SJSA1 (cell line): ENCODE data around the gene LIN37. TPM values are rescaled to one million over a fixed set of nuclear protein-coding genes. Genes with fewer than 3 reads are reported as not detected.
A peak's percentile ranks its signal among the peaks of the same experiment; 100 is the strongest.

Experiments
- DNase-seq, 2 experiments: peaks; one replicate each; pipeline ENCODE4 v3.0.0-alpha.2; 2015 to 2020; ENCODE audit warnings: low spot score in 2 of 2, low read depth in 1 of 2
- H3K27ac ChIP-seq: fragments of 250-450 bp; sonication (Bioruptor Pico); 2 replicates; pipeline ENCODE4 v1.5.1; 2020; ENCODE audit warnings: mild to moderate bottlenecking, moderate library complexity
- H3K27me3 ChIP-seq: fragments of 250-450 bp; sonication (Bioruptor Pico); replicated peaks from 2 replicates; pipeline ENCODE4 v1.5.1; 2020; ENCODE audit warnings: mild to moderate bottlenecking, moderate library complexity
- H3K36me3 ChIP-seq: fragments of 250-450 bp; sonication (Bioruptor Pico); 2 replicates; pipeline ENCODE4 v1.5.1; 2020; ENCODE audit warnings: mild to moderate bottlenecking
- H3K4me1 ChIP-seq: fragments of 250-450 bp; sonication (Bioruptor Pico); replicated peaks from 2 replicates; pipeline ENCODE4 v1.6.1; 2021; ENCODE audit warnings: mild to moderate bottlenecking
- H3K4me3 ChIP-seq: fragments of 250-450 bp; sonication (Bioruptor Pico); 2 replicates; pipeline ENCODE4 v1.5.1; 2020; ENCODE audit warnings: mild to moderate bottlenecking
- H3K9me3 ChIP-seq: fragments of 250-450 bp; sonication (Bioruptor Pico); replicated peaks from 2 replicates; pipeline ENCODE4 v1.5.1; 2020; ENCODE audit warnings: mild to moderate bottlenecking
- total RNA-seq: library from RNA; depleted of rRNA; stranded (reverse); fragments of >200 nt; shearing (Covaris generic); gene quantifications from 2 replicates; pipeline ENCODE4 v1.2.3, GENCODE V29; 2014

LIN37 gene
- total RNA-seq, 1 experiment from 2014 or later = 7.1 TPM

DNA sequence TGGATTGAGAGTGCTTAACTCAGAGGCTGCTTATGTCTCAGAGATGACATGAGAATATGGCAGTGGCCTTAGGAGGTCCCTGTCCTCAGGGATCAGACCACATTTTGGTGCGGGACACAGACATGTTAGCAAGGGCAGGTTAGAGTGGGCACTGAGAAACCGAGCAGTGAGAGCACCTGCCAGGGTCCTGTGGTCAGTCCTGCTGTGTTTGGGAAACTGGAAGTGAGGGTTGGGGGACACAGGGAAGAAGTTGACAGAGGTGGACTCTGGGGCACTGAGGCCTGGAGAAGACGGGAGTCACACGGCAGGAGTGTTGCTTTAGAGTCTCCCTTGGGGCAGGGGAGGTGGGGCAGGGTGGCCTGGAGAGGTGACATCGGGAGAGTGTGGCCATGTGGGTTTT, 13.5 kb upstream of the LIN37 start:
- no peak overlapping the region for H3K4me3 ChIP-seq
- H3K27me3 ChIP-seq = no peaks in the 10 kb centered on the region
- peaks cover 90% of the 10 kb centered on the region for H3K36me3 ChIP-seq
- no peak for DNase-seq
- peaks cover 2% of the 10 kb centered on the region for H3K4me1 ChIP-seq
- H3K9me3 ChIP-seq = no peaks in the 10 kb centered on the region
- no peak overlapping the region for H3K27ac ChIP-seq

DNA sequence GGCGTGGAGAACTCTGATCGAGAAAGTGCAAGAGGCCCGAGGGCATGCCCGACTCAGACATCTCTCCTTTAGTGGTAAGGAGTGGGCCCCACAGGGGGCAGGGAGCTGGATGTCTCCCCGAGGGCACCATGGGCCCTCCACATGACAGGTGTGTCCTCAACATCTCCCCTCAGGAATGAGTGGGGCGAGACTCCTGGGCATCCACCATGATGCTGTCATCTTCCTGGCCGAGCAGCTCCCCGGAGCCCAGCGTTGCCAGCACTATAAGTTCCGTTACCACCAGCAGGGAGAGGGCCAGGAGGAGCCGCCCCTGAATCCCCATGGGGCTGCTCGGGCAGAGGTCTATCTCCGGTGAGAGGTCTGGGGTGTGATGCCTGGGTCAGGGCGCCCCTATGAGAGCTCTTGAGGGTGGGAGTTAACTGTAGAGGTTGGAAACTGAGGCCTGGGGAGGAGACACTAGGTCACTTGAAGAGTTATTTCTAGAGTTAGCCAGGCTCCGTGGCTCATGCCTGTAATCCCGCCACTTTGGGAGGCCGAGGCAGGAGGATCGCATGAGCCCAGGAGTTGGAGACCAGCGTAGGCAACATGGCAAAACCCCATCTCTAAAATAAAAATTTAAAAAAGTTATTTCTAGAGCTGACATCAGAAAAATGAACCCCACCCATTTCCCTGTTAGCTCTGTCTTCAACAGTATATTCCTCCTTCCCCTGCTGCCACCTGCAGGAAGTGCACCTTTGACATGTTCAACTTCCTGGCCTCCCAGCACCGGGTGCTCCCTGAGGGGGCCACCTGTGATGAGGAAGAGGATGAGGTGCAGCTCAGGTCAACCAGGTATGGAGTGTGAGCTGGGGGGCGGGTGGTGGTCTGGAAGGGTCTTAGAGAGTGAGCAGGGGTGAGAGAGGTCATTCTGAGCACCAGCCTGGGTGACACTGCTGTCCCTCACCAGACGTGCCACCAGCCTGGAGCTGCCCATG, 11.2 kb upstream of the LIN37 start:
- Histone ChIP-seq H3K4me1 (peaks cover 11% of the 10 kb centered on the region), H3K9me3 (no peaks in the 10 kb centered on the region), H3K27me3 (no peaks in the 10 kb centered on the region), H3K36me3 (peaks cover 67% of the 10 kb centered on the region), H3K4me3 (no peak overlapping the region), H3K27ac (no peak overlapping the region)
- no peak for DNase-seq

DNA sequence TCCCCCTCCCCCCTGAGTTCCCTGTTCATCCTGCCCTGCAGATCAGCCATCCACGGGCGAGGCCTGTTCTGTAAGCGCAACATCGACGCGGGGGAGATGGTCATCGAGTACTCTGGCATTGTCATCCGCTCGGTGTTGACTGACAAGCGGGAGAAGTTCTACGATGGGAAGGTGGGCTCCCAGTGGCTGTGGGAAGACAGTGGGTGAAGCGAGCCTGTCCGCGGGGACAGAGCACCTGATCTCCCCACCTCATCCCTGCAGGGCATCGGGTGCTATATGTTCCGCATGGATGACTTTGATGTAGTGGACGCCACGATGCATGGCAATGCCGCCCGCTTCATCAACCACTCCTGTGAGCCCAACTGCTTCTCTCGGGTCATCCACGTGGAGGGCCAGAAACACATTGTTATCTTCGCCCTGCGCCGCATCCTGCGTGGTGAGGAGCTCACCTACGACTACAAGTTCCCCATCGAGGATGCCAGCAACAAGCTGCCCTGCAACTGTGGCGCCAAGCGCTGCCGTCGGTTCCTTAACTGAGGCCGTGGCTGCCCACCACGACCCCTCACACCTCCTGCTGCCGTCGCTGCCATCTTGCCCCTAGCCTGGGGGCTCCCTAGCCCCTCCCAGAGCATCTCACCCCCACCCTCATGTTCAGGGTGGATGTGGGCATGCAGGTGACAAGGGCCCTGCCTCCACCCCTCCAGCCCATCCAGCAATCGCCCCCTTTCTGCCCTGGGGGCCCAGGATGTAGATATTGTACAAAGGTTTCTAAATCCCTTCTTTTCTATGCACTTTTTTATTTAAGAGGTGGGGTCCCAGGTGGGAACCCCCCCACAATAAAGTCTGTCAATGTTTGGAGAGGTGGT, 10.1 kb upstream of the LIN37 start:
- DNase-seq = no peak
- H3K36me3 ChIP-seq = peaks cover 59% of the 10 kb centered on the region
- H3K4me3 ChIP-seq = no peak overlapping the region
- H3K27ac ChIP-seq = no peak overlapping the region
- no peaks in the 10 kb centered on the region for H3K9me3 ChIP-seq
- no peaks in the 10 kb centered on the region for H3K27me3 ChIP-seq
- H3K4me1 ChIP-seq = peaks cover 11% of the 10 kb centered on the region

DNA sequence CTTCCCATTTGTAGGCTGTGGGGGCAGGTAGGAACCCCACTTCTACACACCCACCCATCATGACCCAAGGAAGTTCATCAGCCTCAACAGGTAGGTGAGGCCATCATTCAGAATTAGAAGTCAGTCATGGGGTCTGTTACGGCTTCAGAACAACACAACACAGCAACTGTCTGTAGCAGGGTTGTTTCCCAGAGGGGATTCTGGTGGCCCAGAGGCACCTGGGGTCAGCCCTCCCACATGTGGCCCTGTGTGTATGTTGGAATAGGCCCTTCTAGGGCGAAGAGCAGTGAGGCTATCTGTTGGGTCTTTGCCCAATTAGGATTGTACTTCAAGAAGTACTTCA, 9.5 kb upstream of the LIN37 start:
- Histone ChIP-seq H3K9me3 (no peaks in the 10 kb centered on the region), H3K4me1 (peaks cover 11% of the 10 kb centered on the region), H3K36me3 (peaks cover 54% of the 10 kb centered on the region), H3K27ac (no peak overlapping the region), H3K27me3 (no peaks in the 10 kb centered on the region), H3K4me3 (no peak overlapping the region)
- no peak for DNase-seq

DNA sequence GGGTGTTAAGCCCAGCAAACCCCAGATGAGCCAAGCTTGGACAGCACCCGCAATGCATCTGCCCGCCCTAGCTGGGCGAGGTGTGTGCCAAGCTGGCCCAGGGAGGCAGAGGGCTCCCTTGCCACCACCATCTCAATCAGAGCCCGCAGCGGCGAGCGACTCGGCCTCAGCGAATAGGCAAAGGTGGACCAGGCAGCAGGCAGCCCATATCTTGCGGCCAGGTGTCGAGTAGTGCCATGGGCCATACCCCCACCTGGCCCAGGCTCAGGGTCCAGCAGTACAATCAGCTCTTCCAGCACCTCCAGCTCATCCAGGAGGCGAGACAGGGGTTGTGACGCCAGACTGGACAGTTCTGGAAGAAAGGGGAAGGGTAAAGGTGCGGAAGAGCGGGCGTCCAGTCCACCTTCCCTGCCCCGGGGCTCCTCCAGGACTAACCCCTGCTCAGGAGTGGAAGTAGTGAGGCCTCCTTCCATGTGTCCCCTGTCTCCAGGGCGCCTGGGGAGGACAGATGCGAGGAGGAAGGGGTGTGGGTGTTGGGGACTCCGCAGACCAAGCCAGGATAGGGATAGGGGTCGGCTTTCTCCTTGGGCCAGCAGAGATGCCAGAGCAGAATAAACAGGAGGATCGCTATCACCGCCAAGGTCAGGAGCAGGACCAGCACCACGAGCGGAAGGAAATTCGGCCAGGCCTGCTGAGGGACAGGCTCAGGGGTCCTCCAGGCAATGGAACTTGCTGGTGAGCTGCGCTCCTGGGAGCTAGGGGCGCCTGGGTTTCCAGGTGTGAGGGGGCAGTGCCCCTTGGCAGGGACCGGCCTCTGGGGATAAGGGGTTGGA, 8.9 kb upstream of the LIN37 start:
- DNase-seq = peak in 1 of 2 experiments; percentile 16
- Histone ChIP-seq H3K36me3 (peaks cover 47% of the 10 kb centered on the region), H3K27me3 (no peaks in the 10 kb centered on the region), H3K4me3 (peak overlapping the region; percentile 47), H3K4me1 (peaks cover 11% of the 10 kb centered on the region), H3K9me3 (no peaks in the 10 kb centered on the region), H3K27ac (no peak overlapping the region)

DNA sequence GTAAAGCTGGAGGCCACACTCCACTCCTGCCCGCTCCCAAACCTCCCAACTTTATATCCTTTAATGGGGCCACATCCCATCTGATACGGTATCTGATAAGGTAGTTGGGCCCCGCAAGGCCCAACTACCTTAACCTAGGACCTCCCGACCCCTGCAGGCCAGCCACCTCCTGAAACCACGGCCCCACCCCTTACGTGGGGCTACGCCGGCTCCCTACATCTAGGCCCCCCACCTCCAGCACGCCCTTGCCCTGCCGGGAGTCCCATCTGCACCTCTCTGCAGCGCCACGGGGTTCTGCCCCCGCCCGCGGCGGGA, 8.3 kb upstream of the LIN37 start:
- no peaks in the 10 kb centered on the region for H3K27me3 ChIP-seq
- H3K36me3 ChIP-seq = peaks cover 42% of the 10 kb centered on the region
- H3K4me3 ChIP-seq = peak overlapping the region; percentile 47
- no peaks in the 10 kb centered on the region for H3K9me3 ChIP-seq
- peaks cover 11% of the 10 kb centered on the region for H3K4me1 ChIP-seq
- no peak for DNase-seq
- no peak overlapping the region for H3K27ac ChIP-seq

DNA sequence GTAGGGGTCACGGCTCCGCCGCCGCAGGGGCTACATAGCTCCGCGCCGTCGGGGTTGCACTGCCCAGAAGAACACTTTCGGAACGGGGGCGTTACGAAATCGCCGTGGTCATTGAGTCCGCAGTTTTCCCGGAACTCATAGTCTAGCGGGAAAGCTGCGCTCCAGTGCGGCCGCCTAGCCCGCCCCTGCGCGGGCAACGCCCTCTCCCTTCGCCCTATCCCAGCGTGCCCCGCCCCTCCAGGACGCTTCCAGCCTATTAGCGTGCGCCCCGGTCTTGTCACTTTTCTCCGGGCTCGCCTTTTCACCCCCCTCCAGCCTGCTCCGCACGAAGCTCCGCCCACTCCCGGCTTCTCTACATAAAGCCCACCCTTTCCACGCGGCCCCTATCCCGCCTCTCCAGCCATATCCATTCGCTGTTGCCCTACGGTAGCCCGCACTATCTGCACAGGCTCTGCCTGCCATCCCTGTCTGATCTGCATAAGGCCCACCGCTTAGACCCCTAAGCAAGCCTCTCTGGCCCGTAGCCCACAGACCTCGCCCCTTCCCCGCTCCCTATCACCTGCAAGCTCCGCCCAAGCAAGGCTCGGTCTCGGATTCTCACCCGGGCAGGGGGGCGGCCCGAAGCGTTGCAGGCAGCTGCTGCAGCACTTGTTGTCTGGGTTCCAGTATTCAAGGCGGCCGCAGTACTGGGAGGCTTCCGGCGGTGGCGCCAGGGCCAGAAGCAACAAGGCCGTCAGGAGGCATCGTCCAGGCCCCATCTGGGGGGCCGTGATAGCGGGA, 7.8 kb upstream of the LIN37 start:
- H3K27ac ChIP-seq = no peak overlapping the region
- peaks cover 11% of the 10 kb centered on the region for H3K4me1 ChIP-seq
- H3K9me3 ChIP-seq = no peaks in the 10 kb centered on the region
- peak; percentile 93 to 98 for DNase-seq
- H3K36me3 ChIP-seq = peaks cover 36% of the 10 kb centered on the region
- H3K4me3 ChIP-seq = peak overlapping the region; percentile 47
- H3K27me3 ChIP-seq = no peaks in the 10 kb centered on the region

DNA sequence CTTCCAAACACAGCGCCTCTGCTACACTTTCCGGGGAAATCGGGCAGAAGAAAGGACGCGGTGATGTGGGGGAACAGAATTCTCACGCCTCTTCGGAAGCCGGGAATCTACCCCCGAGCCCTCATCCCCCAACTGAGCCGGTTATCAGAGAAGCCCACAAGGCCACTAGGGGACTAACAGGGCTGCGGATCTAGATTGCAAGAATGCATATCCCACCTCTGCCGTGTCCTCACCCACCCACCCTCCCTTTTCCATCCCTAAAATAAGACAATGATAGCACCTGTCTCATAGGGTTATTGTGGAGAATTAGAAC, 7.2 kb upstream of the LIN37 start:
- Histone ChIP-seq H3K4me3 (peak overlapping the region; percentile 47), H3K36me3 (peaks cover 31% of the 10 kb centered on the region), H3K27ac (no peak overlapping the region), H3K4me1 (peaks cover 13% of the 10 kb centered on the region), H3K27me3 (no peaks in the 10 kb centered on the region), H3K9me3 (no peaks in the 10 kb centered on the region)
- DNase-seq = no peak

DNA sequence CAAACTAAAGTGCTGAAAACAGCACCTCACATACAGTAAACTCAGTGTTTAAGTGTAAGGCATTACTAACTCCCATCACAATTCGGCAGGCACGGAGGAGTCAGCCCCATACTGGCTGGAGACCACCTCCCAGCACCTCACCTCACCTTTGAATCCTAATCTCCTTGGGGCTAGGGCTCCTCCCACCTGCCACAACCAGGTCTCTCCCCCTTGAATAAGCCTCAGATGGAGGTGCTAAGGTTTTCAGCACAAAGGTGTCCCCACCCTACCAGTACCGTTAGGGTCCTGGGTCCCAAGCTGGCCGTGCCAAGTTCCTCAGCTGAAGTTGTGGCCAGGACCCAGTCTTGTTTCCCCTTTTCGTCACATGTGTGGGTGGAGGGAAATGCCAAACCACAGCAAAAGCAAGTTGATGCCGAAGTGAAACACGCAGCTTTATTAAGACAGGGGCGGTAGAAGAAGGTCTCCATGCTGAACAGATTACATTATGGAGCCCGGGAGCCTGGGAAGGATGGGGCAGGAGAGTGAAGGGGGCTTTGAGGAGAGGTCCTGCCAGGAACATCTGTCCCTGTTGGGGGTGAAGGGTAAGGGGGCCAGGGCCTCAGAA, 6.2 kb upstream of the LIN37 start, which contains the start of gene IGFLR1:
Gene IGFLR1, minus strand, starts transcription at position 332 of the 604 bp plus-strand sequence. CDS start 1,272 bp downstream, outside the sequence.
- Histone ChIP-seq H3K36me3 (peaks cover 20% of the 10 kb centered on the region), H3K27me3 (no peaks in the 10 kb centered on the region), H3K9me3 (no peaks in the 10 kb centered on the region), H3K27ac (no peak within 1 kb of the TSS), H3K4me3 (no peak within 1 kb of the TSS), H3K4me1 (peaks cover 16% of the 10 kb centered on the region)
- DNase-seq = no peak

DNA sequence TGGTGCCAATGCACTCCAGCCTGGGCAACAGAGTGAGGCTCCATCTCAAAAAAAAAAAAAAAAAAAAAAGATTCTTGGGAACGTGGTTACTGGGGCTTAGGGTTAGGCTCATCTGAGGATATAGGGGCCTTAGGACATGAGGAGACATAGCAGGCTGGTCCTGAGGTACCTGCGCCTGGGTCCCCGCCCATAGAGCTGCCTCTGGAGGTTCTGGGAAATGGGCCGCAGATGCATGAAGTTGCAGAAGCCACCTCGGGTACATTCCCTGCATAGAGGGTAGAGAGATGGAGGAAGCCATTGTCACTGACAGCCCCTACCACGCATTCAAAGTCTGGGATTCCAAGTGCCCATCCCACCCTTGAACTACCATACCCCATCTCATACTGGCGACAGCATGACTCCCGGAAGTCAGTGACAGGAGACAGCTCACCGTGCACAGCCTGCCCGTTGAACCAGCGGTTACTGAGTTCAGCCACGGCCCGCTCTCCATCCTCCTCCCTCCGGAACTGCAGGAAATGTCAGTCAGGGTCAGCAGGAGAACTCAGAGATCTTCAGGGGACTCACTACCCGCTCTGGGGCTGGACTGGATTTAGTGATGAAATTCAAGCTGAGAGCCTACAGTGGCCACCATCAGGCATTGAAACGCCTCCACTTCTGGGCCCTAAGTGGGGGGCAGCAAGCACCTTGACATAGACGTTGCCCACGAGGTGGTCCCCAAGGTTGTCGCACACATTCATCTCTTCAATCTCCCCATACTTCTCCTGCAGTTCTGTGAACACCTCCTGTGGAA, 4.5 kb upstream of the LIN37 start:
- DNase-seq = no peak
- peaks cover 19% of the 10 kb centered on the region for H3K4me1 ChIP-seq
- peaks cover 4% of the 10 kb centered on the region for H3K36me3 ChIP-seq
- H3K27ac ChIP-seq = no peak overlapping the region
- H3K27me3 ChIP-seq = no peaks in the 10 kb centered on the region
- H3K9me3 ChIP-seq = no peaks in the 10 kb centered on the region
- no peak overlapping the region for H3K4me3 ChIP-seq

DNA sequence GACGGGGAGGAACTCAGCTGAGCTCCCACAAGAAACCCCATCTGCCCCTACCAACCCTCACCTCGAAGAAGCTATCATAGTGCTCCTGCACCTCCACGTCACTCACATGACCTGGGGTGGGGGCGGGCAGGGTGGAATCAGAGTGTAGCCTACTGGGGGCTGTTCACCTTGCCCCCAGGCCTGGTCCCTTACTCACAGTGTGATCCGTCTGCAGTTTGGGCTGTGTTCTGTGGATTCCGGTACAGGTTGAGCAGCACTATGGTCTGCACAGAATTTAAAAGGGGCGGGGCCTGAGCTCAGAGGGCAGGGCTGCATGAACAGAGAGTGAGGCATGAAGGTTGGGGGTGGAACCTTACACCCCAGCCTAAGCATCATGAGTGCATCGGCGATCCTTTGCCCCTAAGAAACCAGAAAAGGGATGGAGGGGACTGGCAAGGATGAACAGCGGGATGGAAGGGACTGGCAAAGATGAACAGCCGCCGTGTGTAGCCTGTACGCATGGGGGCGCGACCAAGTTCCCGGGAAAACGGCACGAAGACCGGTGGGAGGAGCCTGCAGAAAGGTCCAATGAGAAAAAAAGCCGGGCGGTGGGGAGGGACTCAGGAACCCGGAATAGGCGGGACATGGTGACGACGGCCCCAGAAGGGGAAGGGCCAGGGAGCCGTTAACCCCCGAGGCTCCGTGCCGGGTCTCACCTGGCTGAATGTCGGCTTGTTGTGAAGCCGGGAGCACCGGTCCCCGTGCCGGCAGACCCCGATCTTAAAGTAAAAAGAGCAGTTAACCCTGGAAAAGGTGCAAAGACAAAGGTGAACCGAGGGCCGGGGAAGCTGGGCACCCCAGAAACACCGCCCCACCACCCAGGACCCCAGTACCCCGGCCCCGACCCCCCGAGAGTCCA, 3.7 kb upstream of the LIN37 start:
- H3K4me1 ChIP-seq = peaks cover 22% of the 10 kb centered on the region
- peak overlapping the region; percentile 95 for H3K27ac ChIP-seq
- peak; percentile 93 to 97 for DNase-seq
- peak overlapping the region; percentile 54 for H3K4me3 ChIP-seq
- no peaks in the 10 kb centered on the region for H3K27me3 ChIP-seq
- no peaks in the 10 kb centered on the region for H3K36me3 ChIP-seq
- no peaks in the 10 kb centered on the region for H3K9me3 ChIP-seq
